GM18499 (cell line): Measurements from ENCODE around the gene ZSWIM3.
A peak's percentile ranks its signal among the peaks of the same experiment; 100 is the strongest.
"Not testable (repeated sequence)": the region's sequence is repeated elsewhere in the genome, so short reads cannot be mapped to it uniquely, and the experiment has no call there.

Experiments
- ATAC-seq: cut with Tn5 transposase; IDR thresholded peaks from one replicate; pipeline ENCODE4 v1.9.1; 2021; ENCODE audit warnings: moderate number of reproducible peaks; ENCODE audit not compliant: insufficient read depth, unreplicated experiment

ZSWIM3 gene

DNA sequence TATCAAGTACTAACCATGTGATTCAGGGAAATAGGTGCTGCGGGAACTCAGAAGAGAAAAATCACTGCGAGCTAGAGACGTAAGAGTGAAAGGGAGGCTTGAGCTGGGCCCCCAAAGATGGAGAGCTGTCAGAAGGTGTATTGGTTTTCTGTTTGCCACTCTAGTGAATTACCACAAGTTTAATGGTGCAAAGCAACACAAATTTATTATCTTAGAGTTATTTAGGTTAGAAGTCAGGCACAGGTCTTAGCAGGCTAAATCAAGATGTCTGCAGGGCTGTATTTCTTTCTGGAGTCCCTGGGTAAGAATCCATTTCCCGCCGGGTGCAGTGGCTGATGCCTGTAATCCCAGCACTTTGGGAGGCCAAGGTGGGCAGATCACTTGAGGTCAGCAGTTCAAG, 2.5 kb downstream of the ZSWIM3 start:
- ATAC-seq = no peak

- ATAC-seq = no peak
Measured at GRCh38 chr20:45860560-45861220, 3.3 kb downstream of the ZSWIM3 start.

DNA sequence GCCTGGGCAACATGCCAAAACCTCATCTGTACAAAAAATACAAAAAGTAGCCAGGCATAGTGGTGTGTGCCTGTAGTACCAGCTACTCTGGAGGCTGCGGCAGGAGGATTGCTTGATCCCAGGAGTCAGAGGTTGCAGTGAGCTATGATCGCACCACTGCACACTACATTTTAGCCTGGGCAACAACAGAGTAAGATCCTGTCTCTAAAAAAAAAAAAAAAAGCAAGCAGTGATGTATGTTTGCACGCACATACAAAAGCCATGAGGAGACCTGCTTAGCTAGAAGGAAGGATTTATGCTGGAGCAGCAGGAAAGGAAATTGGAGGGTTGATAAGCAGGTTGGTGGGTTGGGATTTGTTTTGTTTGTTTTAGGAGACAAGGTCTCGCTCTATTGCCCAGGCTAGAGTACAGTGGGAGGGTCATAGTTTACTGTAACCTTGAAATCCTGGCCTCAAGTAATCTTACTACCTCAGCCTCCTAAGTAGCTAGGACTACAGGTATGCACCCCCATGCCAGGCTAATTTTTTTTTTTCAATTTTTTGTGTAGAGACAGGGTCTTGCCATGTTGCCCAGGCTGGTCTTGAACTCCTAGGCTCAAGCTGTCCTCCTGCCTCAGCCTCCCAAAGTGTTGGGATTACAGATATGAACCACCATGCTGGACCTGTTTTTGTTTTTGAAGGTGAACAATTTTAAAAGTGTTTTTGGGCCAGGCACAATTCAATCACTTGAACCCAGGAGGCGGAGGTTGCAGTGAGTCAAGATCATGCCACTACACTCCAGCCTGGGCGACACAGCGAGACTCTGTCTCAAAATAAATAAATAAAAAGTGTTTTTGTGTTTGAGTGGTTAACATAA, 4.0 kb downstream of the ZSWIM3 start:
- no peak for ATAC-seq

DNA sequence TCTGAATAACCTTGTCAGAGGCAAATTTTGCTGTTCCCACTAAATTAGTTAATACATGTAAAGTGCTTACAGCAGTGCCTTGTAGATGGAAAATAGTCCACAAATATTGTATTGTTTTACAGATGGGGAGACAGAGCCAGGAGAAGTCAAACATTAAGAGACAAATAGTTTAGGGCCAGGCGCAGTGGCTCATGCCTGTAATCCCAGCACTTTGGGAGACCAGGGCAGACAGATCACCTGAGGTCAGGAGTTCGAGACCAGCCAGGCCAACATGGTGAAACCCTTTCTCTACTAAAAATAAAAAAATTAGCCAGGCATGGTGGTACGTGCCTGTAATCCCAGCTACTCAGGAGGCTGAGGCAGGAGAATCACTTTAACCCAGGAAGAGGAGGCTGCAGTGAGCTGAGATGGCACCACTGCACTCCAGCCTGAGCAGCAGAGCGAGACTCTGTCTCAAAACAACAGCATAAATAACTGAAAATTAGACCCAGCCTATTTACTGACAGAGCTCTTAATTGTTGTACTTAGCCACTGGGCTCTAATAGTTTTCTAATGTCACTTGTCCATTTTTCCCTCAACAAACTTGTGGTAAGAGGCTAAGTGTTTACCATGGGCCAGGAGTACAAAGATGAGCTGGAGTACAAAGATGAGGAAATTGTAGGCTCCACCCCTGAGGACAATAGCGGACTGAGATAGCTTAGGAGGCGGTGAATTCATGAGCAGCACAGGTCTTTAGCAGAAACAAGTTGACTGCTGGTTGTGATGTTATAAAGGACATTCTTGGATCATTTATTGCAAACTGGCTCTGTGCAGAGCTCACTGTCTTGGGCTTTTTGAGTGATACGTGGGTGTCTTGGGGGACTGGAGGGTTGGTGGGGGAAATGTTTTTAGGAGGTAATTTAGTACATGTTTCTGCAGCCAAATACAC, 6.4 kb downstream of the ZSWIM3 start:
- ATAC-seq = no peak

GRCh38 chr20:45866454-45866853, 9.0 kb downstream of the ZSWIM3 start:
- no peak for ATAC-seq

DNA sequence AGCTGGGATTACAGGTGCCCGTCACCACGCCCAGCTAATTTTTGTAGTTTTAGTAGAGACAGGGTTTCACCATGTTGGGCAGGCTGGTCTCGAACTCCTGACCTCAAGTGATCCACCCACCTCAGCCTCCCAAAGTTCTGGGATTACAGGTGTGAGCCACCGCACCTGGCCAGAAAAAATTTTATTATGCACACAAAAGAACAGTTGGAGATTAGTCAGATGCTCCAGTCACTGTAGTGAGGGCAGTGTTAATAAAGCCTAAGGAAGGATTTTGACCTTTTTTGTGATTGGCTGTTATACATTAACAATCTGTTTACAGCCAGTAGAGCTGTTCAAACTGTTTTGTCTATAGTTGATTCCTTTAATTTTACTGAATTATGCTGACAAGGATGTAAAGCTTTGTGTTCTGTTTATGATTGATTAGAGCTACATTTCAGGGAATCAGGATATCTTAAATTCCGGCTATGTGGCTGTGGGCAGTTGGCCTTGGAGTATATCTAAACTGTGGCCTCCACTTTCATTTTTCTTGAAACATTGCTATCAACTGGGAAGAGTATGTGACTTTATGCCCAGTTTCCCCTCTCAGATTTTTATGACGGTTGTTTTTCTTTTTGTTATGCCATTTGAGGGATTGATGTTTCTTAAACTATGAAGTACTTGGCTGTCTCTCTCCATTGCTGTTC, 9.9 kb downstream of the ZSWIM3 start:
- ATAC-seq = no peak

DNA sequence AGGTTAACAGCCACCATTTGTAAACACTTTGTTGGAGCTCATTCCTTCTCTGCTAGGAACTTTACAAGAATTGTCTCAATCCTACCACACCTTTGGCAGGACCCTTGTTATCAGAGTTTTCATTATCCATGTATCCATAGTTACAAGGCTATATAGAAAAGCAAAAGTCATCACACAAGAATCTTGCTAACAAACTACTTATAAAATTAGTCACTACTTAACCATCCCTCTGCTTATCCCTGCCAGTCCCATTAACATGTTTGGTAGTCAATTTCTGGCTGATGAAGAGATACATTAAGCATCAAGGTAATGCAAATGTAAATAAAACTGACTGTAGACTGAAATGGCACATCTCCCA, 10.4 kb downstream of the ZSWIM3 start:
- ATAC-seq = no peak

DNA sequence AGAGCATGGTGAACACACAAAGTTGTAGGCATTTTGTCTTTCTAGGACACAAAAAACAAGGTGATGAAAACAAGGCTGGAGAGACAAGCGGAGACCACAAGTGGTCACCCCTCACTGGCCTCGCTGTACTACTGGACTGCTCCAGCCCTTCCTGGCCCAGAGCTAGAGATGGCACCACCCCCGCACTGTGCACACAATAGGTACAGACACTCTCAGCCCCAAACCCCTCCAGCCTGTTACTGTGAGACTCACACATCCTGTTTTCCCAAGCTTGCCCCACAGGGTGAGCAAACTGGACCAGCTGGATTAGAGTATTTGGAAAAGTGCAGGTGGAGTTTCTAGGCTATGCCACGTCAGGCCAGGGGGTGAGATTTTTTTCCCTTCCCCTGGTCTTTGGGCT, 15.2 kb downstream of the ZSWIM3 start:
- no peak for ATAC-seq

DNA sequence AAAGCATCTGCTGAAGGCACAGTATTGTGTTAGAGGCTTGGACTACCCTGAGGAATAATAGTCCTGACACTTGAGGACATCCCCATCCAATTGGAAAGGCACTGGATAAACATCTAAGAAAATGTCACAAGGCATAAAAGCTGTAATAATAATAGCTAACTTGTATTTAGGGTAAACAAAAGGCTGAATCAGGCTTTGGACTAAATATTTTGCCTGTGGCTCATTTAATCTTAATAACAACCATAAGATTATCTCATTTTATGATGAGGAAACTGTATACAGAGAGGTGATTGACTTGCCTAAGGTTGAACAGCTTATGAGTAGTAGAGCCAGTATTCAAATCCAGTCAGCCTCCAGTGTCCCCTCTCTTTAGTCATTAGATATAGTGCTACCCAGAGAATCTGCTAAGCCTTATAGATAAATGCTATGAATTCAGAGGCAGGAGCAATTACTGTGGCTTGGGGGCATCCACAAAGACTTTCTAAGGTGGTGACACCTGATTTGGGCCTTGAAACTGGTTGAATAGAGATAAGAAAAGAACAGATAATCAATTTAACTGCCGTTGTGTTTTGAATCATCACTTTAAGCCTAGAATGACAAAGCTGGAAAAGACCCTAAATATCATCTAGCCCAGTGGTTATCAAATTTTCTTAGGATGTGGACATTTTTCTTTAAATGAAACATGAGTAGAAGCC, 16.1 kb downstream of the ZSWIM3 start:
- no peak for ATAC-seq

DNA sequence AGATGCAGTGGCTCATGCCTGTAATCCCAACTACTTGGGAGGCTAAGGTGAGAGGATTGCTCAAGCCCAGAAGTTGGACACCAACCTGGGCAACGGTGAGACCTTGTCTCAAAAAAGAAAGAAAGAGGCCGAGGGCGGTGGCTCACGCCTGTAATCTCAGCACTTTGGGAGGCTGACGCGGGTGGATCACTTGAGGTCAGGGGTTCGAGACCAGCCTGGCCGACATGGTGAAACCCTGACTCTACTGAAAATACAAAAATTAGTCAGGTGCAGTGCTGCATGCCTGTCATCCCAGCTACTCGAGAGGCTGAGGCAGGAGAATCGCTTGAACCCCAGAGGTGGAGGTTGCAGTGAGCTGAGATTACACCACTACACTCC, 16.7 kb downstream of the ZSWIM3 start:
- ATAC-seq = not testable (repeated sequence)

GRCh38 chr20:45874576-45874975, 17.2 kb downstream of the ZSWIM3 start:
- no peak for ATAC-seq

- ATAC-seq = no peak
Measured at GRCh38 chr20:45878076-45878761, 20.8 kb downstream of the ZSWIM3 start.

- ATAC-seq = peak; percentile 87
Measured at GRCh38 chr20:45880988-45881788, 23.8 kb downstream of the ZSWIM3 start, which contains the start of gene ZSWIM1. Gene ZSWIM1, plus strand, starts transcription at chr20:45881227. Its CDS starts 1,366 bp downstream, at chr20:45882593.

DNA sequence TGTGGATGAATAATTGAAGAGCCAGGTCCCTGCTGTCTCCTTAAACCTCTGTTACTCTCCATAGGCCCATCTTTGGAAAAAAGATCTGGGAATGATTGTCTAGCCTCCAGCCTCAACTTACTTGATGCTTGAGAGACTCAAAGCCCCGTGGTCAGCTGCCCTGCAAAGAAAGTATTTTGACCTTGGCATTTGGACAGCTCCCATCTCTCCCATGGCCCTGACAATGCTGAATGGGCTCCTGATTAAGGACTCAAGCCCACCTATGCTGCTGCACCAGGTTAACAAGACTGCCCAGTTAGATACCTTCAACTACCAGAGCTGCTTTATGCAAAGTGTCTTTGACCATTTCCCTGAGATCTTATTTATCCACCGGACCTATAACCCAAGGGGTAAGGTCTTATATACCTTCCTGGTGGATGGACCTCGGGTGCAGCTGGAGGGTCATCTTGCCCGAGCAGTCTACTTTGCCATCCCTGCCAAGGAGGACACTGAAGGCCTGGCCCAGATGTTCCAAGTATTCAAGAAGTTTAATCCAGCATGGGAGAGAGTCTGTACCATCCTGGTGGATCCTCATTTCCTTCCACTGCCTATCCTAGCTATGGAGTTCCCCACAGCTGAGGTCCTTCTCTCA, 25.2 kb downstream of the ZSWIM3 start:
- ATAC-seq = no peak

DNA sequence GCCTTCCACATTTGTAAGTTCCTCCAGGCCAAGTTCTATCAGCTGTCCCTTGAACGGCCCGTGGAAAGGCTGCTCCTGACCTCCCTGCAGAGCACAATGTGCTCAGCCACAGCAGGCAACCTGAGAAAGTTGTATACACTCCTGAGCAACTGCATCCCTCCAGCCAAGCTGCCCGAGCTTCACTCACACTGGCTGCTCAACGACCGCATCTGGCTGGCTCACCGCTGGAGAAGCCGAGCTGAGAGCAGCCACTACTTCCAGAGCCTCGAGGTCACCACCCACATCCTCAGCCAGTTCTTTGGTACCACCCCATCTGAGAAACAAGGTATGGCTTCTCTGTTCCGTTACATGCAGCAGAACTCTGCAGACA, 25.7 kb downstream of the ZSWIM3 start:
- ATAC-seq = no peak

DNA sequence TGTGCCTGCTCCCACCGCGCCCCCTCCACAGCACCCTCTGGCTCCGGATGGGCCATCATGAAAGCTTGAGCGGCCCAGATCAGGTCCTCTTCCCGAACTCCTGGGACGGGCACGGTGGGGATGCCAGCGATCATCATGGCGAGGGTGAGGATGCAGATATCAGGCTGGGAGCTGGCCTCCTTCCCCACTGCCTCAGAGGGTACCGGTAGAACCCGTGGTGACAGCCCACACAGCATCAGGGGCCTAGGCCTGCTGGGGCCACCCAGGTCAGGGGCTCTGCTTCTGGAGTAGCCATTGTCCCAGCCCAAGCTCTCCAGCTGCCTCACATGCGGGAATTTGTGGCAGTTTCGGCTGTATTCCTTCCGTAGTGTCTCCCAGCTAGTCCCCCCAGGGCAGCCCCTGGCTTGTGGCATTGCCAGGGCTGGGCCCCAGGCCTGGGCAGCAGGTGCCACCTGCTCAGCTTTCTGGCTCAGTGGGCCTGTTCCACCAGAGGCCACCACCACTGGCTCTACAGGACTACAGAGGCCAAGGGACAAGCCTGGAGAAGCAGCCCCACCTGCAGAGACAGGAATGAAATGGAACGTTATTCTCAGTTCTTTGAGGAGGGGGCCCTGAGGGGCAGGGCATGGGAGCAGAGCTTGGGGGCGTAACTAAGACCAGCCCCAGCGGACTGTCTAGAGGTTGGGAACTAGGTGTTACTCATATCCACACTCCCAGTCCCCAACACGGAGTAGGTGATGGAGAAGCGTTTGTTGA, 29.4 kb downstream of the ZSWIM3 start:
- ATAC-seq = no peak

- ATAC-seq = no peak
Measured at GRCh38 chr20:45887346-45887715, 29.9 kb downstream of the ZSWIM3 start, which contains the start of gene SPATA25. Gene SPATA25, minus strand, starts transcription at chr20:45887622. Its CDS starts 32 bp downstream, at chr20:45887590.
